HG02840 (cell line): ENCODE results near the gene FAHD1.
"Not testable (repeated sequence)": the region's sequence is repeated elsewhere in the genome, so short reads cannot be mapped to it uniquely, and the experiment has no call there.

Experiments used
- ATAC-seq: cut with Tn5 transposase; IDR thresholded peaks from one replicate; pipeline ENCODE4 v1.9.1; 2021; ENCODE audit warnings: mild to moderate bottlenecking, moderate library complexity, moderate number of reproducible peaks; ENCODE audit not compliant: unreplicated experiment, low FRiP score

Gene FAHD1

DNA sequence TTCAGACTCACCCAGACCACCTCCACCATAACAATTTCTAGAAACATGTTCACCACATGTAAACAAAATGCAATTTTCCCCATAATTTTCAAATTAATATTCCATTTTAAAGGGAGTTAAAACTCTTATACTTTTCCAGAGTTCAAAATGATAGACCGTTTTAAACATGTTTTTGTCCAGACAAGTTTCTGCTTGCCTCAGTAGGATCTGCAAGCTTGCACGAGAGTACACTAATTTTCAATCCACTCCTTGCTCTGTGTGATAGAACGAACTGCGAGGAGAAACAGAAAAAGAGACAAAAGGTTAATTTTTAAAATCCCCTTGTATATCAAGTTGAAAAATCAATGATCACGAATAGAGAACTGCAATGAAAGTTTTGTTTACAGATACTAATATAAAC, 7.1 kb downstream of the FAHD1 start:
- no peak for ATAC-seq

DNA sequence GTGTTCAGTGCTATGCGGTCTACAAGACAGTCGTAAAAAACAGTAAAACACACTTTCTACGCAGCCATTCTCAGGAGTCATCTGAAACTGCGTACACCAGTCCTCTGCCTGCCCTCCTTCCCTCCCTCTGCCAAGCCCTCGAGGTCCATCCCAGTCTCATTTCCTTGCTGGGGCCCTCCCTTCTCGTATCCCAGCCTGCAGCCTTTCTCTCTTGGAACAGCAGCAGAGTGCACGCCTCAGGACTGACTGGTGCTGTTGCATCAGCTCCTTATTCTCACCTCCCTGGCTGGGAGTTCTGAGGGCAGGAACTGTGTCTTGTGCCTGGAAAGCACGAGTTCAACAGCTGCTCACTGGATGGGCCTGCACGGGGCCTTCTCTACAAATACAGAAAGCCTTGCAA, 12.5 kb downstream of the FAHD1 start:
- ATAC-seq, result no peak

DNA sequence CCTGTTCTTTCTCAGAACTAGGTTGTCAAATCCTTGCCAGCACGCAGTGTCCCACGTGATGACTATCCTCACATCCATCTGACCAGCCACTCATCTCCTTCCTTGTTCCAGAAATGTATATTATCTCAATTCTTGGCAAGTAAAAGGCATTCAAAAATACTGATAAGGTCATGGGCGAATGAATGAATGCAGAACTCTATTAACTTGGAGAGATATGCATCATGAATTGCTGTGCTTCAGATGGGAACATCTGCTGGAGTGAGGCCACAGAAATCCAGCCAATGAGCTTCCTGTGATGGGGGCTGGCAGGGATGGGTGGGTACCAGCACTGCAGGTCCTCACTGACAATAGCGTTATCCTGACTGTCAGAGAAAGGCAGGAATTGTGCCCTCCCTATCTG, 19.0 kb downstream of the FAHD1 start:
- ATAC-seq, result no peak

DNA sequence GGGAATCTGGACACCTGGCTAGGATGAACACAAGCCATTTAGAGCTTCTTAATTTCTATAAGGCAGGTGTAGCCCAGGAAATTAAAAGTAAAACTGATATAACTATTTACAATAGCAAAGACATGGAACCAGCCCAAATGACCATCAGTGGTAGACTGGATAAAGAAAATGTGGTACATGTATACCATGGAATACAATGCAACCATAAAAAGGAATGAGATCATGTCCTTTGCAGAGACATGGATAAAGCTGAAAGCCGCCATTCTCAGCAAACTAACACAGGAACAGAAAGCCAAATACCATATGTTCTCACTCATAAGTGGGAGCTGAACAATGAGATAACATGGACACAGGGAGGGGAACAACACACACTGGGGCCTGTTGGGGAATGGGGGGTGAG, 19.4 kb downstream of the FAHD1 start:
- no peak for ATAC-seq

DNA sequence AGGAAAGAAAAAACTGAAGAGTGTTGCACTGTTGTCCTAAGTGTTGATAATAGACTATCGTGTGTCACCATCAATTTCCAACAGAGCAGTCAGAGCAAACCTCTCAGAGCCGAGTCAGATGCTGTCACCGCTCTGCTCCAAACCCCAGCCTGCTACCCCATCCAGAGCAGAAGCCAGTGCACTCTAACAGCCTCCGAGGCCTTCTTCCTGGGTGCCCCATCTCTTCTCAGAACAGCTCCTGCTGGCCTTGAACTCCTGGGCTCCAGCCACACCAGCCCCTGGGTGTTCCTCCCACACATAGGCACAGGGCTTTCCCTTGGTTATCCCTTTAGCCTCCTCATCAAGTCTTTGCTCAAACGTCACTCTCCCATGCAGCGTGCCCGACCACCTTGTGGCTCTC, 24.0 kb downstream of the FAHD1 start:
- ATAC-seq, result no peak

DNA sequence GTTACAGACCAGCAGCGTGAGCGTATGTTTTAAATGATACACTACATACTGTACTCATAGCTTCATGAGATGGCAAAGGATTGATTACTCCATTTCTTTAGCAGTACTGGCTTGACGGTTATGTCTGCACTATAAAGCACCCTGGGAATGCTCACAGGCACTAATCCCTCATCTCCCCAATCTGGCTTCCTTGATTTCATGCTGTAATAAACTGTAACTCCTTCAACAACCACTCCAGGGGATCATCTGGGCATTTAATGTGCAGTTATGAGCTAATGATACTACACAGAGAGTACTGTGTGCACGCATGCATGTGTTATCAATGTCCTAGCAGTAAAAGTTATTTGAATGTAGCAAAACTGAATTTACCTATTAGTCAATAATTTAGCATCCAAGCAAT, 24.8 kb downstream of the FAHD1 start:
- no peak for ATAC-seq

DNA sequence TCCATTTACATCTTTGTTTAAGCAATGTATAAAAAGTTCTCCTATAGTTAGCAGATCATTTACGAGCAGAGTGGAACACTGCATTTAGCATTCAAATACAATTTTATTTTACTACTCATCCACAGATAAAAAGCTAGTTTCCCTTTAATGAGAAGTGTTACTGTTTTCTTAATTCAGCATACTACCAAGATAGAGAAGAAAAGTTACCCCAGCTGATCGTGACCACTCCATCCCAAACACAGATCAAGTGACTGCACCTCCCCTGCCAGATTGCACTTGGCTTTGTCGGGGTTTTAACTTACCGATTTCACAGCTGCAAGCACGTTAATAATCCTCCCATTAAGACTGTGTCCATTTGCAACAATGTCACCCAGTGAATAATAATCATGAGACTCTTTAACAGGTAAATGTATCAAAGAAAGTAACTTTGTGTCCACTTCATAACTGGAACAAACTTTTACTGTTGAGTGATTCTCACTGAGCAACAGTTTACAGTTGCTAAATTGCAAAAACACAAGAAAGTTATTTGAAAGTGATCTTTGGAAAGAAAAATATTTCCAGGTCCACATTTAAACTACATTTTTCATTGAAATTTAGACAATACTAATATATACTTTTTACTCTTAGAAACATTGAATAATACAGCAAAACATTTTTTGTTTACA, 30.6 kb downstream of the FAHD1 start:
- ATAC-seq, result no peak

DNA sequence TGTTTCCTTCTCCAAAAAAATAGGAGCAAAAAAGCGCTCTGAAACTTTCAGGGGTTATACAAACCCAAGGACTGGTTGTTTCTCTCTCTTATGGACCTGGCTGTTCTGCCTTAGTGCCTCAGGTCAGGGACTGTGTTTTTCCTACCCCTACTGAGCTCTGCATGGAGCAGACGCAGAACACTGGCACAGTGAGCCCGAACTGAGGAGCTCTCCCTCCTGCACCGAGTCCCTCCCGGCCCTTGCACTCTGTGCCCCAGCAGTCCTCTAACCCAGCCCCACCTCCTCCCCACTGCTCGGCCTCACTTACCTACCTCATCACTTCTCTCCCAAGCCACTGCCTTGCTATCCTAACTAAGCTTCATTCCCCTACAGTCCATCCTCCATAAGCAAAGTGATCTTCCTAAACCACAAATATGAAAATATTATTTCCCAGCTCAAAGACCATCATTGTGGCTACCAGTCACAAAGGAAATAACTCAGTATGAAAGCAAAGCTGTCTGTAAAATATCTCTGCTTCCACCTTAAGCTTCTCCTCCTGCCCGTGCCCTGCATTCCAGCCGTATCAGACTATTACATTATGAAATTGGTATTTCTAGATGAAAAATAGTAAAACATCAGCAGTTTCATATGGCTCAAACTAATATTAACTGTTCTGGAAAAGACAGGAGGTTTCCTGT, 31.3 kb downstream of the FAHD1 start:
- ATAC-seq, result no peak

DNA sequence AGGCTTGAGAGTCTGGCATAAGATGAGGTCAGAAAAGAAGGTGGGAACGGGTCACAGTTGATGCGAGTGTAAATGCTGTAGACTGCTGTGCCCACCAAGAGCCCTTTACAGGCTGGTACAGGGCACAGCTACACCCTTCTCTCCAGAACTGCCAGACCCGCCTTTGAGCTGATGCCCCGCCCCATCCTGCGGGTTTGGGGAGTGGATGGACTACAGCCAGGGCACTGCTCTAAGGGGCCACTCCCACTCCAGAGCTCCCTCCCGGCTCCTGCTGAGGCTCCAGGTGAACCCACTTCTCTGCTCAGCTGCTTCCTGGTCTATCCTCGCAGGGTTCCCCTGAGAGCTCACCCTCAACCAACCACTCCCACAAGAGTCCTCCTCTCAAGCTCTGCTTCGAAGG, 32.6 kb downstream of the FAHD1 start:
- ATAC-seq, result no peak

DNA sequence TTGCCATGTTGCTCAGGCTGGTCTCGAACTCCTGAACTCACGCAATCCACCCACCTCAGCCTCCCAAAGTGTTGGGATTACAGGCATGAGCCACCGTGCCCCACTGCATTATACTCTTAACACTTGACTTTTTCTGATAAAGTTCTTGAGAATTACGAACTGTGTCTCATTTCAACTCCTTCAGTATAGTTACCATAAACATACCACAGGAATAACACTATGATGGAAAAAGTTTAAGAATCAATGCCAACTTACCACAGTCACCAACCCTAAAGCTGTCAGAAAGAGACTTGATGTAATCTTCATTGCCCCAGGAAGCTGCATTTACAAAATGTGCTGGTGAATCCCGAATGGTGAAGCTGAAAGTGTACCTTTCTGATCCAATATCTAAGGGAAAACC, 34.7 kb downstream of the FAHD1 start:
- ATAC-seq, result no peak

DNA sequence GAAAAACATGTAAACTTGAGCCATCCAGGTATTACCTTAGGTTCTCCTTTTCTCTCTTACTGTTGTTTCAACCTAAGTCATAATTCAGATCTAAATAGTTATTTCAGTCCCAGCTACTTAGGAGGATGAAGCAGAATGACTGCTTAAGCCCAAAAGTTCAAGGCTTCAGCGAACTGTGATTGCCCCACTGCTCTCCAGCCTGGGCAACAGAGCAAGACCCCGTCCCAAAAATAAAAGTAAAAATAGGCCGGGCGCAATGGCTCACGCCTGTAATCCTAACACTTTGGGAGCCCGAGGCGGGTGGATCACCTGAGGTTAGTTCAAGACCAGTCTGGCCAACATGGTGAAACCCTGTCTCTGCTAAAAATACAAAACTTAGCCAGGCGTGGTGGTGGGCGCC, 35.4 kb downstream of the FAHD1 start:
- no peak for ATAC-seq

DNA sequence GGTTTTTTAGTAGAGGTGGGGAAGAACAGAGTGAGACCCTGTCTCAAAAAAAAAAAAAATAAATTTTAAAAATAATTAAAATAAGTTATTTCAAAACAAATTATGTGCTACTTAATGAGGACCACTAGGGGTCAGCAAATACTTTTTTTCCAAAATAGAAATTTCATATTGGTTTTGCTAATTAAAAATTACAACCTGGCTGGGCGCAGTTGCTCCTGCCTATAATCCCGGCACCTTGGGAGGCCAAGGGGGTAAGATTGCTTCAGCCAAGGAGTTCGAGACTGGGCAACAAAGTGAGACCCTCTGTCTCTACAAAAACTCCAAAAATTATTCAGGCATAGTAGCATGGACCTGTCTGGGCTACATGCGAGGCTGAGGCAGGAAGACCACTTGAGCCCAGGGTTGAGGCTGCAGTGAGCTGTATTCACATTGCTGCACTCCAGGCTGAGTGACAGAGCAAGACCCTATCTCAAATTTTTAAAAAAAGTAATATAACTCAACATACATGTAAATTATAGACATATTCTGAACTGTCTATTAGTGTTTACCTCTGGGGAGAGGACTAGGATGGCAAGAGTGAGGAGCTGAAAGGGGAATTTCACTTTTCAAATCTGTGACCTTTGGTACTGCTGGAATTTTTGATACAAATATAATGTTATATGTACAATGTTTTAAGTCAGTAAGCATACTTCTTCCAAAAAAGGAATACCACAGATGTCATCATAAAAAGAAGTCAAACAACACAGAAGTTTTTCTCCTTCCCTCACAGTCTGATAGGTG, 36.9 kb downstream of the FAHD1 start:
- no peak for ATAC-seq

DNA sequence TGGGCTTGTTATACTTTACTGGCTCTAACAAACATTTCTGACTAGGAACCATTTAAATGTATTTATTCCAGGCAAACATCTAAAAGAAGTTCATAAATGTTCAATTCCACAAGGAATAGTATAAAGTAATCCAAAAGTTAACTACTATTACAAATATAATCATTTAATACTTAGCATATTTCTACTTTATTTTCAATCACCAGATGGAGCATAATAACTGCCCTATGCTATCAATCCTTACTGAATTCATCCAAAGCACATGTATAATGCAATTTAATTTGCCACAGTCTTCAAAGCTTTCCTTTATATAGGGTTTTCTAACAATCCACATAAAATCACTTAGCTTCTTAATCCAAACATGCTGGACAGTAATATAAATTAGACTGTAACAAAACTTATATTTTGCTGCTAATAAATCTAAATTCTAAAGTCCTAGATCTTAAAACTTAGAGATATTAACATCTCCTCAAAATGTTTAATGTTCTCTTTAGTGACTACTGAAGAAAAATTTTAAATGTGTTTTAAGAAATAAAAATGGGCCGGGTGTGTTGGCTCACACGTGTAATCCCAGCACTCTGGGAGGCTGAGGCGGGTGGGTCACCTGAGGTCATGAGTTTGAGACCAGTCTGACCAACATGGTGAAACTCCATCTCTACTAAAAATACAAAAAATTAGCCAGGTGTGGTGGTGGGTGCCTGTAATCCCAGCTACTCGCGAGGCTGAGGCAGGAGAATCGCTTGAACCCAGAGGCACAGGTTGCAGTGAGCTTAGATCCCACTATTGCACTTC, 39.1 kb downstream of the FAHD1 start:
- ATAC-seq, result no peak

DNA sequence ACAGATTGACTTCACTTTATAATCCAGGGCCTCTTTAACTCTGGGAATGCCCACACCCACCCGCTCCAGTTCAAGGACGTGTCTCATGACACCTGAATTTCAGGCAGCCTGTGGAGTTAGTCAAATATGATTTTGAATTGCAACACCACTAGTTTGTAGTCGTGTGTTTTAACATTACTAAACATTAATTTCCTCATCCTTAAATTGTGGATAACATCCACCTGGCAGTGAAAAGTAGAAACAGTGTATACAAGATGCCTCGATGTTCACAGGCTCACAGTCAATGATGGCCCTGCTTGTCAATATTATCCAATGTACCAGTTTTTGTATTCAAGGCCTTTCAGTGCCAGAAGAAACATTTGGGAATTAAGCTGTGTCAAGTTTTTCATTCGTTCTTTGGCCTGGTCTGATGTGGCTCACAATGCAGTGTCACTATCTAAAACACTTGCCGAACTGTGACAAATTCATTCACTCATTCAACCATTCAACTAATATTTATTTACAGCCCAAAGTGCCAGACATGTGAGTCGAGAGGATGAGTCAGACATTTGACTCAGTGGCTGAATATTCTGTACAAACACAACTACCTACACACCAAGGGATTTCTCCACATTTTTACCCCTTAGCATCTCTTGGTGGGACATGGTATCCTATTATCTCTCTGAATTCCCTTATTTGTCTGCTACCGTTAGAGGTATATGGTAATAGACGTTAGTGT, 43.5 kb downstream of the FAHD1 start:
- ATAC-seq, result no peak

DNA sequence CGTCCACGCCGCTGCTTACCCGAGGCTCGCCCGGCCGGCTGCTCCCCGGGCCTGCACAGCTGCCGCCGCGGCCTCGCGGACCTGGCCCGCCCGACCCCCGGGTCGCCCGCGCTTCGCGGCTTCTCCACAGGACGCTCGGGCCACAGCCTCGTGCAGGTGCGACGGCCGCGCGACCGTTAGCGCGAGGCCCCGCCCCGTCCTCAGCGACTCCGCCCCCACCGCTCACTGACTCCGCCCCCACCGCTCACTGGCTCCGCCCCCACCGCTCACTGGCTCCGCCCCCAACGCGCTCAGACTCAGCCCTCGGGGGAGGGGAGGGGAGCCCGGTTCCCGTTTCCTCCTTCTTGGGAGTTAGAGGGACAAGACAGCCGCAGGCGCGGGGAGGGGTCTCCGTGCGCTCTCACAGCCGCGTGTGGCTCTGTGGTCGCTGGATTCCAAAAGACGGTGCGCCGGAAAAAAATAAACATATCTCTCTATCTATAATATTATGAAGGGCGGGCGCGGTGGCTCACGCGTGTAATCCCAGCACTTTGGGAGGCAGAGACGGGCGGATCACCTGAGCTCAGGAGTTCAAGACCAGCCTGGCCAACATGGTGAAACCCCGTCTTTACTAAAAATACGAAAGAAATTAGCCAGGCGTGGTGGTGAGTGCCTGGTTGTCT, 45.1 kb downstream of the FAHD1 start, which contains the start of gene MEIOB:
MEIOB (minus strand) TSS at position 191 of the 662 bp plus-strand sequence. CDS start 3,989 bp downstream, outside the sequence.
- ATAC-seq, result no peak

DNA sequence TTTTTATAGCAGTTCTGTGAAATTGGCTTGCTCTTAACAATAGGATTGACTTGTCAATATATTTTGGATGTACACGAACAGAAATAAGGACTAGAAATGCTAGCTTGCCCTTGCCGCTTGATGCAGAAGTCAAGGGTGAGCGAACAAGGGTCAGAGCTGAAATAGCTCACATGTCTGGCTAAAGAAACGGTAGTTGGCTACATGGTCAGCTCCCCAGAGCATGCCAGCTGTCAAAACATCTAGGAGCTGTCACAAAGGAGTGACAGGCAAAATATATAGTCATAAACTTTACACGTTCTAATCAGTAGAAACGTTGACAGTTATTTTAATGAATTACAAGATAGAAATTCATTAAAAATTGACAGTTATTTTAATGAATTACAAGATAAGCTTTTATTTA, 47.8 kb downstream of the FAHD1 start:
- ATAC-seq, result no peak

DNA sequence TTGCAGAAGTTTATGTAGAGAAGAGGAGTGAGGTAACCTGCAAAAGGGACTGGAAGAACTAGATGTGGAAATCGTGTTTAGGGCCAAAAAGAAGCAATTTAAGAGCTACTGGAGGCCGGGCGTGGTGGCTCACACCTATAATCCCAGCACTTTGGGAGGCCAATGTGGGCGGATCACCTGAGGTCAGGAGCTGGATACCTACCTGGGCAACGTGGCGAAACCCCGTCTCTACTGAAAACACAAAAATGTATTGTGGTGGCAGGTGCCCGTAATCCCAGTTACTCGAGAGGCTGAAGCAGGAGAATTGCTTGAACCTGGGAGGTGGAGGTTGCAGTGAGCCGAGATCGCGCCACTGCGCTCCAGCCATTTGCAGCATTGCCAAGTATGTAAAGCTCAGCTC, 49.1 kb downstream of the FAHD1 start:
- ATAC-seq, result not testable (repeated sequence)

DNA sequence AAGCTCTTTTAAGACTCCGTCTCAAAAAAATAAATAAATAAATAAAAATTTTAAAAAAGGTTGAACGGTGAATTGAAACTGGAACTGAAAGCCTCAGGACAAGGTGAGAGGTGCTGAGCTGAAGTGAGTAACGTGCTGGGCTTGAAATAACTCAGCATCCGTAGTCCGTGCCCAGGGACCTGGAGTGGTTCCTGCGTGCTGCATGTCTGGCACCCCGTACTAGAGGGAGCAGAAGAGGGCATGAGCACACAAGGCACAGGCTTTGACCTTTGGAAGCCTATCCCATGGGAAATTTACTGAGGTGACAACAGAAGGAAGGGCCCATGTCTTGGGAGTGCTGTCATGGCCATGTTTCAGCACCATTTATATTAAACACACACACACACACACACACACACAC, 49.5 kb downstream of the FAHD1 start:
- ATAC-seq, result no peak

DNA sequence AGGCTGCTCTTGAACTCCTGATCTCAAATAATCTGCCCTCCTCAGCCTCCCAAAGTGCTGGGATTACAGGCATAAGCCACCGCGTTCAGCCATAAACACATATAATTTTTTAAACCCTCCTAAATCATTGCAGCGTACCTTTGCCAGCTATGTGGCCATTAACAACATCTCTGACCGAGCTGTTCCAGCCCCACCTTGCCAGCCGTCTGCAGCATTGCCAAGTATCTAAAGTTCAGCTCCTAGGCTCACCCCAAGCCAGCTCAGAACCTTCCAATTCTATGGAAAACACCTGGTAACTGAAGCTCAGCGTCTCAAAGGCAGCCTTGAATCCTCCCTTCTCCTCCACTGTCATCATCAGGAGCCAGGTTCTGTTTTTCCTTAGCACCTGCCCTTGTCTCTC, 50.1 kb downstream of the FAHD1 start:
- no peak for ATAC-seq

DNA sequence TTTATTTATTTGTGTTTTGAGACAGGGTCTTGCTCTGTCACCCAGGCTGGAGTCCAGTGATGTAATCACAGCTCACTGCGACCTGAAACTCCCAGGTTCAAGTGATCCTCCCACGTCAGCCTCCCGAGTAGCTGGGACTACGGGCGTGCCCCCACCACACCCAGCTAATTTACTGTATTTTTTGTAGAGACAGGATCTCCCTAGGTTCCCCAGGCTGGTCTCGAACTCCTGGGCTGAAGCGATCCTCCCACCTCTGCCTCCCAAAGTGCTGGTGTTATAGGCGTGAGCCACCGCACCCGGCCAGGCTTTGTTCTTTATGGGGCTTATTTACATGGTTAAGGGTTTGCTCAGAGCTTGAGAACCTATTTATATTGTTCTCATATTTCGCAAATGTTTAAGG, 50.8 kb downstream of the FAHD1 start:
- no peak for ATAC-seq
